CD14-positive monocyte (primary cell): ENCODE data around the gene TNRC6A. TPM values are rescaled to one million over a fixed set of nuclear protein-coding genes. Genes with fewer than 3 reads are reported as not detected.

Source experiments
- DNase-seq, 3 donors: peaks; one replicate each; pipeline ENCODE4 v3.0.0-alpha.2; 2011 to 2022
- H2AFZ ChIP-seq: 2 replicates; pipeline ENCODE4 v1.6.0; 2012; ENCODE audit warnings: mild to moderate bottlenecking, low read depth, low read length, inconsistent platforms; ENCODE audit not compliant: insufficient read depth, poor library complexity, severe bottlenecking
- H3K27ac ChIP-seq, 2 donors: 1 replicate in 1 of 2; 2 replicates in 1 of 2; pipeline ENCODE4 v1.5.1; 2012 to 2013; ENCODE audit warnings: low read length in 2 of 2, control low read depth in 1 of 2, inconsistent platforms in 1 of 2, low read depth in 1 of 2, mild to moderate bottlenecking in 1 of 2
- H3K27me3 ChIP-seq, 2 donors: one replicate each; pipeline versions ENCODE4 v1.6.0 to v1.6.1; 2011 to 2013; ENCODE audit warnings: low read length in 2 of 2; ENCODE audit not compliant: control insufficient read depth in 2 of 2, insufficient read depth in 2 of 2
- H3K36me3 ChIP-seq, 2 donors: replicated peaks in 1 of 2; 1 replicate in 1 of 2; 2 replicates in 1 of 2; pipeline versions ENCODE4 v1.5.1 to v1.6.1; 2012 to 2013; ENCODE audit warnings: low read length in 2 of 2, control low read depth in 1 of 2, inconsistent platforms in 1 of 2, mild to moderate bottlenecking in 1 of 2; ENCODE audit not compliant: insufficient read depth in 2 of 2, control insufficient read depth in 1 of 2
- H3K4me1 ChIP-seq, 2 donors: 1 replicate in 1 of 2; 2 replicates in 1 of 2; pipeline versions ENCODE4 v1.5.1 to v1.6.1; 2012 to 2013; ENCODE audit warnings: low read length in 2 of 2, control low read depth in 1 of 2, inconsistent platforms in 1 of 2, mild to moderate bottlenecking in 1 of 2, moderate library complexity in 1 of 2; ENCODE audit not compliant: insufficient read depth in 2 of 2, control insufficient read depth in 1 of 2
- H3K4me2 ChIP-seq: replicated peaks from 2 replicates; pipeline ENCODE3; 2012; ENCODE audit warnings: low read length, moderate library complexity, mild to moderate bottlenecking; ENCODE audit not compliant: poor library complexity, severe bottlenecking; ENCODE audit errors: extremely low read depth
- H3K4me3 ChIP-seq, 3 experiments: fragments of 200-600 bp in 1 of 3; sonication (generic) in 1 of 3; replicated peaks in 1 of 3; 1 replicate in 2 of 3; 2 replicates in 1 of 3; pipeline ENCODE4 v1.5.1; 2011 to 2013; ENCODE audit warnings: low read length in 3 of 3, mild to moderate bottlenecking in 3 of 3, control low read depth in 2 of 3, low read depth in 2 of 3, inconsistent platforms in 1 of 3, moderate library complexity in 1 of 3
- H3K79me2 ChIP-seq: 2 replicates; pipeline ENCODE4 v1.6.0; 2012; ENCODE audit warnings: mild to moderate bottlenecking, control low read depth, inconsistent platforms, low read length, moderate library complexity; ENCODE audit not compliant: insufficient read depth
- H3K9ac ChIP-seq: 2 replicates; pipeline ENCODE4 v1.6.0; 2017; ENCODE audit warnings: low read length, mild to moderate bottlenecking; ENCODE audit not compliant: insufficient read depth, poor library complexity, severe bottlenecking
- H3K9me3 ChIP-seq, 2 donors: replicated peaks in 1 of 2; 1 replicate in 1 of 2; 2 replicates in 1 of 2; pipeline versions ENCODE4 v1.5.1 to v1.6.1; 2012 to 2013; ENCODE audit warnings: low read length in 2 of 2, control low read depth in 1 of 2; ENCODE audit not compliant: control insufficient read depth in 1 of 2, insufficient read depth in 1 of 2
- H4K20me1 ChIP-seq: 2 replicates; pipeline ENCODE4 v1.6.0; 2012; ENCODE audit warnings: mild to moderate bottlenecking, low read length, control low read depth, moderate library complexity; ENCODE audit not compliant: insufficient read depth
- H3K27ac Mint-ChIP-seq, 7 donors: one replicate each; pipeline ENCODE4 v1.8.0; 2020; ENCODE audit warnings: mild to moderate bottlenecking in 7 of 7, mixed read lengths in 7 of 7, moderate library complexity in 6 of 7, inconsistent platforms in 2 of 7
- H3K27me3 Mint-ChIP-seq, 3 donors: one replicate each; pipeline ENCODE4 v1.8.0; 2021 to 2022; ENCODE audit warnings: low read depth in 3 of 3, mild to moderate bottlenecking in 3 of 3, mixed read lengths in 3 of 3, moderate library complexity in 3 of 3, inconsistent platforms in 1 of 3
- H3K36me3 Mint-ChIP-seq, 2 donors: one replicate each; pipeline ENCODE4 v1.8.0; 2020; ENCODE audit warnings: mixed read lengths in 2 of 2, inconsistent platforms in 1 of 2, mild to moderate bottlenecking in 1 of 2
- H3K4me1 Mint-ChIP-seq: one replicate; pipeline ENCODE4 v1.8.0; 2020; ENCODE audit warnings: mild to moderate bottlenecking, mixed read lengths
- H3K4me3 Mint-ChIP-seq, 2 donors: one replicate each; pipeline ENCODE4 v1.8.0; 2020; ENCODE audit warnings: mild to moderate bottlenecking in 2 of 2, mixed read lengths in 2 of 2, moderate library complexity in 1 of 2
- H3K9me3 Mint-ChIP-seq, 7 donors: one replicate each; pipeline ENCODE4 v1.8.0; 2020 to 2022; ENCODE audit warnings: mixed read lengths in 7 of 7, mild to moderate bottlenecking in 6 of 7, moderate library complexity in 6 of 7, inconsistent platforms in 2 of 7
- WGBS: methylation state at CpG from one replicate; pipeline ENCODE4 v1.1.5; 2013; ENCODE audit warnings: missing lambda C conversion rate; ENCODE audit not compliant: insufficient coverage; 5-methylcytosine and 5-hydroxymethylcytosine counted together
- intact Hi-C, 2 donors: fragments of 100-400 bp; cut with micrococcal nuclease; formaldehyde crosslinking; loops; one replicate each; pipeline versions ENCODE4 v1.15.0 to v1.15.1; 2023
- polyA plus RNA-seq, 3 donors: library from polyadenylated mRNA; depleted of rRNA in 1 of 3; unstranded in 2 of 3; stranded (reverse) in 1 of 3; fragments of 300-500 nt in 2 of 3; fragments of >200 nt in 1 of 3; fragmentation: Illumina TruSeq in 2 of 3; gene quantifications; 1 replicate in 2 of 3; 2 replicates in 1 of 3; pipeline ENCODE4 v1.2.3, GENCODE V29; 2012 to 2021
- TF ChIP-seq, protein P1 (sequence below): fragments of 200-600 bp; IDR thresholded peaks from one replicate; pipeline ENCODE4 v1.8.0; 2022; ENCODE audit warnings: antibody characterized with exemption, mild to moderate bottlenecking

The TNRC6A gene
- polyA plus RNA-seq, 3 donors, result 3.3 to 36.1 (median 4.0) TPM

- Histone ChIP-seq H3K4me3 (no peak overlapping the region), H3K9me3 (no peaks in the 10 kb centered on the region), H3K79me2 (no peaks in the 10 kb centered on the region), H3K36me3 (no peaks in the 10 kb centered on the region), H2AFZ (no peak overlapping the region), H3K4me2 (no peak overlapping the region), H3K4me1 (no peaks in the 10 kb centered on the region), H3K27me3 (no peaks in the 10 kb centered on the region), H3K27ac (no peak overlapping the region), H4K20me1 (no peaks in the 10 kb centered on the region), H3K9ac (no peak overlapping the region)
- Mint-ChIP-seq H3K4me1 (no peaks in the 10 kb centered on the region), H3K27me3 (peaks cover 7 to 14% (median 7%) of the 10 kb centered on the region in 3 donors), H3K36me3 (no peaks in the 10 kb centered on the region), H3K9me3 (peaks cover 0 to 4% (median 0%) of the 10 kb centered on the region in 7 donors), H3K4me3 (no peak overlapping the region), H3K27ac (no peak overlapping the region)
- TF ChIP-seq, protein P1, sequence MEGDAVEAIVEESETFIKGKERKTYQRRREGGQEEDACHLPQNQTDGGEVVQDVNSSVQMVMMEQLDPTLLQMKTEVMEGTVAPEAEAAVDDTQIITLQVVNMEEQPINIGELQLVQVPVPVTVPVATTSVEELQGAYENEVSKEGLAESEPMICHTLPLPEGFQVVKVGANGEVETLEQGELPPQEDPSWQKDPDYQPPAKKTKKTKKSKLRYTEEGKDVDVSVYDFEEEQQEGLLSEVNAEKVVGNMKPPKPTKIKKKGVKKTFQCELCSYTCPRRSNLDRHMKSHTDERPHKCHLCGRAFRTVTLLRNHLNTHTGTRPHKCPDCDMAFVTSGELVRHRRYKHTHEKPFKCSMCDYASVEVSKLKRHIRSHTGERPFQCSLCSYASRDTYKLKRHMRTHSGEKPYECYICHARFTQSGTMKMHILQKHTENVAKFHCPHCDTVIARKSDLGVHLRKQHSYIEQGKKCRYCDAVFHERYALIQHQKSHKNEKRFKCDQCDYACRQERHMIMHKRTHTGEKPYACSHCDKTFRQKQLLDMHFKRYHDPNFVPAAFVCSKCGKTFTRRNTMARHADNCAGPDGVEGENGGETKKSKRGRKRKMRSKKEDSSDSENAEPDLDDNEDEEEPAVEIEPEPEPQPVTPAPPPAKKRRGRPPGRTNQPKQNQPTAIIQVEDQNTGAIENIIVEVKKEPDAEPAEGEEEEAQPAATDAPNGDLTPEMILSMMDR, result no peak
- intact Hi-C loops, result no loop called here
- no peak for DNase-seq
- WGBS, result 86% methylated on average over 1 of the region's 7 CpGs
Observed at GRCh38 chr16:24692854-24693253, 36.6 kb upstream of the TNRC6A start.

DNA sequence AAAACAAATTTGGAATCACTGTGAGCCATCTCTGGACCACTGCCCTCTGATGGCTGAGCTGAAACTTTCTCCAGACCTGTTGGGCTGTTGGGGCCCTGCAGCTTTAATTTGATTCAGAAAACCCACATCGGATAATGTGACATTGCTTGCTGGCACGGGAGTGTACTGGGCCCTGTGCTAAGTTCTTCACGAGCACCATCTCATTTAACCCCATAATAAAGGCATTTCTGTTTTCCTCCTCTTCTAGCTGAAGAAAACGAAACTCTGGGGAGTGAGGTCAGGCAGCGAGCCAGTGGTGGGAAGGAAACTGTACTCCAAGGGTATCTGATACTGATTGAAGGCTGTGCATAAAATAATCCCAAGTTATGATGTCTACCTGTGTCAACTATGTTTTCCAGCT, 34.5 kb upstream of the TNRC6A start:
- Histone ChIP-seq H3K4me2 (no peak overlapping the region), H3K9ac (no peak overlapping the region), H4K20me1 (no peaks in the 10 kb centered on the region), H3K9me3 (no peaks in the 10 kb centered on the region), H3K4me3 (no peak overlapping the region), H3K36me3 (no peaks in the 10 kb centered on the region), H2AFZ (no peak overlapping the region), H3K79me2 (no peaks in the 10 kb centered on the region), H3K4me1 (no peaks in the 10 kb centered on the region), H3K27ac (no peak overlapping the region), H3K27me3 (no peaks in the 10 kb centered on the region)
- Mint-ChIP-seq H3K4me1 (no peaks in the 10 kb centered on the region), H3K27me3 (peaks cover 9 to 12% (median 11%) of the 10 kb centered on the region in 3 donors), H3K4me3 (no peak overlapping the region), H3K27ac (peak overlapping the region in 1 of 7 donors; percentile 72), H3K36me3 (no peaks in the 10 kb centered on the region), H3K9me3 (peaks cover 0 to 2% (median 0%) of the 10 kb centered on the region in 7 donors)
- TF ChIP-seq, protein P1, result no peak
- intact Hi-C loops, result no loop called here
- 93% methylated on average over 2 of the region's 5 CpGs for WGBS
- no peak for DNase-seq
